HG03159 (cell line): ENCODE measurements around the gene SLC27A1.
"Not testable (repeated sequence)": the region's sequence is repeated elsewhere in the genome, so short reads cannot be mapped to it uniquely, and the experiment has no call there.

ENCODE experiments used
- ATAC-seq: cut with Tn5 transposase; IDR thresholded peaks from one replicate; pipeline ENCODE4 v1.9.1; 2021; ENCODE audit warnings: mild to moderate bottlenecking, moderate library complexity; ENCODE audit not compliant: unreplicated experiment

The SLC27A1 gene

DNA sequence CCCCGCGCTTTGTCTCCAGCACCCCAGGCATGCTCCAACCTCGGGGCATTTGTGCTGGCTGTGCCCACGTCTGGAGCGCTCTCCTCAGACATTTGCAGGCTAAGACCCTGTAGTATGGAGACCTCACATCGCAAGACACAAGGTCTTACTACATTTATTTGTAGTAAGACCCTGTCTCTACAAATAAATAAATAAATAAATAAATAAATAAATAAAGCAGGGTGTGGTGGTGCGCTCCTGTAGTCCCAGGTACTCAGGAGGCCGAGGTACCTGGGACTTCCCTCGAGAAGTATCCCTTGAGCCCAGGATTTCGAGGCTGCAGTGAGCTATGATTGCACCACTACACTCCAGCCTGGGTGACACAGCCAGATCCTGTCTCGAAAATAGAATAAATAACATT, 14.2 kb upstream of the SLC27A1 start:
- no peak for ATAC-seq

DNA sequence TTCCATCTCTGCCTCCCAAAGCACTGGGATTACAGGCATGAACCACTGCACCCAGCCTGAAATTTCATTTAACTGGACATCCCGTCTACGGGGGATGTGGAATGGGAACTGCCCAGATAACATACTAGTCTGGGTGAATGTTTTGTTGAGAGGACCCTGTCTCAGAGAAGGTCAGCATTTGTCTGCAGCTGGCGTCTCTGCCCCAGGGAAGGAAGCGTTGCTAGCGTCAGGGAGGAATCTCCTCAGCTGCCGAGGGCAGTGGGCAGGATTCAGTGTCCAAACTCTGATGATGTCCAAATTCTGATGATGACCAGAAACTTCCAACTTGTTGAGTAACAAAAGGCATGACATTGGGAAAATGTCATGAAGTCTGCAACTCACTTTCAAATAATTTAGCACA, 12.7 kb upstream of the SLC27A1 start:
- ATAC-seq, result no peak

DNA sequence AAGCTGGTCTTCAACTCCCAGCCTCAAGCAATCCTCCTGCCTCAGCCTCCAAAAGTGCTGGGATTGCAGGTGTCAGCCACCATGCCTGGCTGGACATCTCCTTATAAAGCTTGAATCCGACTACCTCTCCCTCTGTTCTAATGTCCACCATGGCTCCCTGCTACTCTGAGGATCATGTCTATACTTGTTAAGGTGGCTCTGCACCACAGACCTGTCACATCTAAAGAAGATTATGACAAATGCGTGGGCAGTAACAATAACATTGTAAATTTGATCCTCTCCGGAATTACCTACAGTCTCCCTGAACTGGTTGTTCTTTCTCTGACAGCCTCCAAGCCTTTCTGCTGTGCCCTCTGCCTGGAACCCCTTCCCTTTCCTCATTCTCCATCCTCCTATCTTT, 11.4 kb upstream of the SLC27A1 start:
- no peak for ATAC-seq

DNA sequence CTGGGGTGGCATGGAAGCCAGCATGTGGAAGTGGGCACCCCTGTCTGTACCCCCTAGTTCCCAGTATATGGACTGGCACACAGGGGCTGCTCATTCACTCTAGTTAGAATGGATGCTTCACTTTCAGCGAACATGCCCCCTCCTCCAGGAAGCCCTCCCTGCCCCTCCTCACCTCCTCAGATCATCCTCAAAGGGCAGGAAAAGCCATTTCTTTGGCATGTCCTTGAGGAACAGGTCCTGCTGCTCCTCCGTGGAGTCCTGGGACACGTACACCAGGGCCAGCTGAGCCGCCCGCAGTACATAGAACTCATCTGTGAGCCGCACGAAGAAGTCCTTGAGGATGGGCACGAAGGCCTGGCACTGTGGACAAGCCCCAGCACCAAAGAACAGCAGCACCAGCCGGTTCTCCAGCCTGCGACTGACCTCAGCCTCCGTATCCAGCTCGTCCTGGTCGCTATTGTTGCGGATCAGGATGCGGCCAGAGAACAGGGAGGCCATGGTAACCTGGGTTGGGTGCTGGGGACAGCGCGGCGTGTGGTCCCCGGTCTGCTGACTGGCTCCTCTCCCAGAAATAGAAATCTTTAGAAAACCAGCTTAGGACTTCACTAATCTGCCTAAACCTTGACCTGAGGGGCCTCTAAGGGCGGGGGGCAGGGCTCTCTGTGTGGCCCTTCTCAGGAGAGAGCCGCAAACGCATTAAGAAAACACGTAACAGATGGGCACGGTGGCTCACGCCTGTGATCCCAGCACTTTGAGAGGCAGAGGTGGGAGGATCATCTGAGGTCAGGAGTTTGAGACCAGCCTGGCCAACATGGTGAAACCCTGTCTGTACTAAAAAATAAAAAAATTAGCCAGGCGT, 9.7 kb upstream of the SLC27A1 start, which contains the start of gene NXNL1:
Gene NXNL1, minus strand, starts transcription at position 555 of the 859 bp plus-strand sequence. Its CDS starts 57 bp downstream, at position 498.
- ATAC-seq, result no peak

DNA sequence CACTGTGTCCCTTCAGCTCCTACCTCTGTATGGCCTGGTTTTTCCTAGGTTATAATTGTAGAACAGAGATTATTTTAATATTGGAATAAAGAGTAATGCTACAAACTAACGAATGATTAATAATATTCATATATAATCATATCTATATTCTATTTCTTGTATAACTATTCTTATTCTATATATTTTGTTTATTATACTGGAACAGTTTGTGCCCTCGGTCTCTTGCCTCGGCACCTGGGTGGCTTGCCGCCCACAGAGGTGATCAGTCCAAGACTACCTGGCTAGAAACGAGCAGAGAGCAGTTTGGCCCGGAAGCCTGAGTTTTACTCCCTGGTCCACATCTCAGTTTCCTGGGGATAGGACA, 3.9 kb upstream of the SLC27A1 start:
- ATAC-seq, result no peak

DNA sequence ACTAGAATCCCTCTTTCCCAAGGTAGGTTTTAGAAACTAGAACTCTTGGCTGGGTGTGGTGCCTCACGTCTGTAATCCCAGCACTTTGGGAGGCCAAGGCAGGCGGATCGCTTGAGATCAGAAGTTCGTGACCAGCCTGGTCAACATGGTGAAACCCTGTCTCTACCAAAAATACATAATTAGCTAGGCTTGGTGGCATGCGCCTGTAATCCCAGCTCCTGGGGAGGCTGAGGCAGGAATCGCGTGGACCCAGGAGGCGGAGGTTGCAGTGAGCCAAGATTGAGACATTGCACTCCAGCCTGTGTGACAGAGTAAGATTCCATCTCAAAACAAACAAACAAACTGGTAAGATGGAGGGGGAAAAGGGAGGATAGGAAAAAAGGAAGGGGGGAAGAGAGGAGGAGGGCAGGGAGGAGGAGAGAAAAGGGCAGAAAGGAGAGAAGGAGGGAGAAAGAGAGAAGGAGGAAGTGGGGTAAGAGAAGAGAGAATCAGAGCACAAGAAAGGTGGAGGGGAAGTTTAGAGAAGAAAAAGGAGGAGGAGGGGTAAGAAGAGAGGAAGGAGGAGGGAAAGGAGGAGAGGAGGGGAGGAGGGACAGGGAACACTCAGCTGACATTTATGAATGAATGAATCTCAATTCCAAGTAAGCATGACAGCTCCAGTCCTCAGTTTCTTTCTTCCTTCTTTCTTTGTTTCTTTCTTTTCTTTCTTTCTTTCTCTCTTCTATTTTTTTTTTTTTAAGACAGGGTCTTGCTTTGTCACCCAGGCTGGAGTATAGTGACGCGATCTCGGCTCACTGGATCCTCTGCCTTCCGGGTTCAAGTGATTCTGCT, 2.6 kb upstream of the SLC27A1 start:
- no peak for ATAC-seq

DNA sequence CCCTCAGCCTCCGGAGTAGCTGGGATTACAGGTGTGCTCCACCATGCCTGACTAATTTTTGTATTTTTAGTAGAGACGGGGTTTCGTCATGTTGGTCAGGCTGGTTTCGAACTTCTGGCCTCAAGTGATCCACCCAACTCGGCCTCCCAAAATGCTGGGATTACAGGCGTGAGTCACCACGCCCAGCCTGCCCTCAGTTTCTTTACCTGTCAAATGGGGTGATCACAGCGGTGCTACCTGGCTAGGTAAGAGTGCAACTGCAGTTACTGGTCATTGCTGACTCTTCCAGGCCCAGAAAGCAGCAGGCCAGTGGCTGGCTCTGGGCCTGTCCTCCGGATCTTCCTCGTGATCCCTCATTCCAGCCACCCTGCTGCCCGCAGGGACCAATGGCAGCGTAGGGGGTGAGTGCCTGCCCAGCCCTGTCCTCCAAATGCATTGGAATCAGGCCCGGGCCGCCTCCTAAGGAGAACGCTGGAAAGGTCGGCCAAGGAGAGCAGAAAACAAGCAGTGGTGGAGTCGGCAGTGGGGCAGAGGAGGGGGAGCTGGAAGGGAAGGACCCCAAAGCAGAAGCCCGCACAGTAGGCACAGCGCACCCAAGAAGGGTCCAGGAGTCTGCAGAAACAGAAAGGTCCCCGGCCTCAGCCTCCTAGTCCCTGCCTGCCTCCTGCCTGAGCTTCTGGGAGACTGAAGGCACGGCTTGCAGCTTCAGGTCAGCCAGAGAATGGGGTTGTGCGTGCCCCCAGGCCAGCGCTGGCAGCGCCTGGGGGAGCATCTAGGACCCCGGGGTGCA, 1.8 kb upstream of the SLC27A1 start:
- no peak for ATAC-seq

DNA sequence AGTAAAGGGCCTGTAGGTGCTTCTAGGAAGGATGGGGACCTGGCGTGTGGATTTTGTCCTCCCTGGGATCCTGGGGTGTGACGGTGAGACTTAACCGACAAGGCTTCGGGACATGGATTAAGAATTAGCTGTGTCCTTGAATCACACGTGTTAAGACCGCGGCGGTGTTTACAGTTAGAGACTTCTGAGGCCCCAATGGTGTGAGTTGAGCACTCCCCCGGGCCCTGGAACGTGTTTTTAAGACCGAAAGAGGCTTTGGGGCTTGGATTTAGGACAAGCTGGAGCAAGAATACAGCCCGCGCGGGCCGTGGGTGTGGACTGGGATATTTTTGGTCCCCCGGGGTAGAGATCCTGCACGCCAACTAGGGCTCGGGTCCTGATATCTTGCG, 1.2 kb upstream of the SLC27A1 start:
- no peak for ATAC-seq

DNA sequence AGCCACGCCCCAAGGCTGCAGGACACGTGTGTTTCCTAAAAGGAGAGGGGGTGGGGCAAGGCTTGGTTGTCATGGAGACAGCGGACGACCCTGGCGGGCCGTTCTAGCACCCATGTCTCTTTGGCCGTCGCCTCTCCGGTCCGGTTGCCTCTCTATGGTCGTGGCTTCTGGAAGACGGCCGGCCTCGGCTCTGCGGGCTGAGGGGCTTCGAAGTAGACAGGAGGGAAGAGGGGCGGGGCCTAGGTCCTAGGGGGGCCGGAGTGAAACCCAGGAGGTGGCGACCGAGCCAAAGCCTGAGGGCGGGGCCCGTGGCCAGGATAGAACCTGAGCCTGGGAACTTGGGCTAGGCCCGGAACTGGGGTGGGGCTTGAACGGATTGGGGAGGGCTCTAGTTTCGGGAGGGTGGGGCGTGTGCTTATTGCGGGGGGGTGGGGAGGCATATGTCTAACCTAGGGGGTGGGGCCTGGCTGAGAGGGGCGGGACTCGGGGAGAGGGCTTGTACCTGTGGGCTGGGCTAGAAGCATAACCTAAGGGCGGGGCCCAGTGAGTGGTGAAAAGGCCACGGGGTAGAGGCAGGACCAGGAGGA, 750 bp upstream of the SLC27A1 start:
- ATAC-seq, result peak; percentile 69

DNA sequence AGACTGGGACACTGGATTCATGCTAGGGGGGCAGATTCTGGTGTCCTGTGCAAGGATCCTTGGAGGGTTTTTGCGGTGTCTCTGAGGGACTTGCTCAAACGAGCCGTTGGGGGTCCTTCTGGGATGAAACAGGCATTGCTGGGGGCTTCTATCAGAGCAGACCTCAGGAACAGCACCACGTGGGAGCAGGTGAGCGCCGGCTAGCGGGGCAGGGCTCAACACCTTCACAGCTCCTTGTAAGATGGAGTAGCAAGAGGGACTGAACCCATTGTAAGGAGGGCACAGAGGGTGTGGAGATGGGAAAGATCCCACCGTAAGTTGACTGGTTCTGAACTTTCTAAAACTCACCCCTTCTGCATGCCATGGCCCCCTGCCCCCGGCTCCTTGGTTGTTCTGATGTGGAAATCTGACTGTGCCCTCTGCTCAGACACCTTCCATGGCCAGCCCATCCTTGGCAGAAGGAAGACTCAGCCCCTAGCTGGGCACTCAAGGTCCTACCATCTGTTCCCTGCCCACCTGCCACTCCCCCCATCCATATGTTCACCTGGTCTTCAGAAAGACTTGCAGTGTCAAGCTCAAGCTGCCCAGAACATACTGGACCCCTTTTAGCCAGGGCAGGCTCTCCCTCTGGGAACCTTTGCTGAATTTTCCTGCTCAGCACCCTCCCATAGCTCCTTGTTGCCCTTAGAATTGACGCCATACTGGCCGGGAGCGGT, 1.2 kb downstream of the SLC27A1 start:
- ATAC-seq, result no peak

DNA sequence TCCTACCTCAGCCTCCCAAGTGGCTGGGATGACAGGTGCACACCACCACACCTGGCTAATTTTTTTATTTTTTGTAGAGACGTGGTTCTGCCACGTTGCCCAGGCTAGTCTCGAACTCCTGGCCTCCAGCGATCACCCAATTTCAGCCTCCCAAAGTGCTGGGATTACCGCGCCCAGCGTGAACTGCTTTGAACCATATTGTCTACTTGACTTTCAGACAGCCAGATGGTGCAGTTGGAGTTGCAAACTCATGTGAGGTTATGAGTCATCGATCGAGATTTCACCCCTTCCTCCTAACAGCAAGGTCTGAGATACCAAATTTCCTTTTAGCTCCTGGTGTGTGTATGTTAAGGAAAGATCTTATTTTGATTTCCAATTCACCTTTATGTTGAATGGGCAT, 2.7 kb downstream of the SLC27A1 start:
- no peak for ATAC-seq

DNA sequence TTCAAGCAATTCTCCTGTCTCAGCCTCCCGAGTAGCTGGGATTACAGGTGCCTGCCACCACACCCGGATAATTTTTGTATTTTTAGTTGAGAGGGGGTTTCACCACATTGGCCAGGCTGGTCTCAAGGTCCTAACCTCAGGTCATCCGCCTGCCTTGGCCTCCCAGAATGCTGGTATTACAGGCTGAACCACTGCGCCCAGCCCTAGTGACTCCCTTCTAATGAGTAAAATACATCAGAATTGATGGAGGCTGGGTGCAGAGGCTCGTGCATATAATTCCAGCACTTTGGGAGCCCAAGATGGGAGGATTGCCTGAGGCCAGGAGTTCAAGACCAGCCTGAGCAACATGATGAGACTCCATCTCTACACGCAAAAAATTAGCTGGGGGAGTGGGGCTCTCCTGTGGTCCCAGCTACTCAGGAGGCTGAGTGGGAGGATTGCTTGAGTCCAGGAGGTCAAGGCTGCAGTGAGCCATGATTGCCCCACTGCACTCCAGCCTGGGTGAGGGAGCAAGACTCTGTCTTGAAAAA, 4.8 kb downstream of the SLC27A1 start:
- ATAC-seq, result not testable (repeated sequence)

DNA sequence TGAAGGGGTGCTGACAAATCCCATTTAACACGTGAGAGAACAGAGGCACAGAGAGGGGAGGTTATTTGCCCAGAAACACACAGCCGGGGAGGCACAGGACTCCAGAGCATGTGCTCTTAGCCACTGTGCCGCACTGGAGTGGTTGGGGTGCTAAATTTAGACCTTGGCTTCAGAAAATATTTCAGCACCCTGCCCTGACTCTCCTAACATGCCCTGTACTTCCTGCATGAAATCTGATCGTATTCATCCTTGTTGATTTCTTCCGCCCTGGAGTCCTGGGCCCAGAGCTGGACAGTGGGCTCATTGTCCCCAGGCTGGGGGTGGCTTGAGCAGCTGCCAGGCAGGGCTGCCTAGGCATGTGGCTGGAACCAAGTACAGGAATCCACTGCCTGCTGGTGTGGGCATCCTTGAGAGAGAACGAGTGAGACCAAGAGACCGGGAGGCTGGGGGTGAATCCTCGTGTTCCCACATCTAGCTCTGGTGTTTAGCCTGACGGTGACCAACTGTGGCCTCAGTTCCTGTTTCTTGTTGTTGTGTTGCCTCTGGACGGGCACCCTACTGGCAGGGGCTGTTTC, 5.3 kb downstream of the SLC27A1 start:
- ATAC-seq, result no peak

DNA sequence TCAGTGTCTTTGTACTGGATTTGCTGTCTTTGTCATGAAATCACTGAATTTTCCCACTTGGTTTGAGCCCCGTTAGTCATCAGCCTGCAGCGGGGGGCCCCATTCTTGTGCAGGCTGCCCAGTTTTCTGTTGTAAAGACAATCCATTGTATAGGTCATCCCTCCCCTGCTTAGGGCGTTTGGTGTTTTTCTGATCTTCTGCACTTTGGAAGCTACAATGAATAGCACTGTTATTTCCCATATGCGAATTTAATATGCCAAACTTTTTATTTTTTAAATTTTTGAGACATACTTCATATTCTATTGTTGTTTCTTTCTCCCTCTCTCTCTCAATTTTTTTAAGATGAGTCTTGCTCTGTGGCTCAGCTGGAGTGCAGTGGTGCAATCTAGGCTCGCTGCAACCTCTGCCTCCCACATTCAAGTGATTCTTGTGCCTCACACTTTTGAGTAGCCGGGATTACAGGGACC, 9.0 kb downstream of the SLC27A1 start:
- ATAC-seq, result no peak

DNA sequence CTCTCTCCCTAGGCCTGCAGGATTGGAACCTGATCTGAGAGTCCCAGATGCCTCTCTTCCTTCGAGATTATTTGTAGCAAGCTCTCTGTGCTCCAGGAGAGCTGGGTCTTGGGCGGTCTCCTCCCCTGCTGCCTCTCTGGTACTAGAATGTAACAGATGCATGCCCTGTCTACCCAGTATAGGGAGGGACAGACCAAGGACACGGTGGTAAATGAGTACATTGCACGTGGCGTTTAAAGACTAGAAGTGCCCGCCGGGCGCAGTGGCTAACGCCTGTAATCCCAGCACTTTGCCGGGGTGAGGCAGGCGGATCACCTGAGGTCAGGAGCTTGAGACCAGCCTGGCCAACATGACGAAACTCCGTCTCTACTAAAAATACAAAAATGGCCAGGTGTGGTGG, 11.7 kb downstream of the SLC27A1 start:
- no peak for ATAC-seq

DNA sequence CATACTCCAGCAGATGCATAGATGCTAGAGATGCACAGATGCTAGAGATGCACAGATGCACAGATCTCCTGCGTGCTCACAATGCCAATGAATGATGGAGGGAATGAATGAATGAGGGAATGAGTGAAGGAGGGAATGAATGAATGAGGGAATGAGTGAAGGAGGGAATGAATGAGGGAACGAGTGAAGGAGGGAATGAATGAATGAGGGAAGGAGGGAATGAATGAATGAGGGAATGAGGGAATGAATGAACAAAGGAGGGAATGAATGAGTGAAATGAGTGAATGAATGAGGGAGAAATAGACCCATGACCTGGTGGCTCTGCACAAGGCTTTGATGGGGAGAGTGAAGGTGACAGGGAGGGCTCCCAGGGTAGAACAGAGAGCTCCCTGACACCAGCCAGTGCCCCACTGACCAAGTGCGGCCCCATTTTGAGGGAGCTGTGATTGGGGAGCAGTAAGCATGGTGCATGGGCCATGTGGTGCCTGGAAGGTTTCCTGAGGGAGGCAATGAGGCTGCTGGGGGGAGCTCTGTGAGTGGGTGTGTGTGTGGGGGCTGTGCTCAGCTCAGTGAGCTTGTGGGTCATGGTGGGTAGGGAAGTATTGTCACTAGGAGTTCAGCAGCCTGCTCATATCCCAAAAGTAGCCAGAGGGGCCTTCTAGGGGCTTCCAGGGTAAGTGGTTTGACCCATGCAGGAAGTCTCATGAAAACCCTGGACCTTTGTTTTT, 12.7 kb downstream of the SLC27A1 start:
- no peak for ATAC-seq

DNA sequence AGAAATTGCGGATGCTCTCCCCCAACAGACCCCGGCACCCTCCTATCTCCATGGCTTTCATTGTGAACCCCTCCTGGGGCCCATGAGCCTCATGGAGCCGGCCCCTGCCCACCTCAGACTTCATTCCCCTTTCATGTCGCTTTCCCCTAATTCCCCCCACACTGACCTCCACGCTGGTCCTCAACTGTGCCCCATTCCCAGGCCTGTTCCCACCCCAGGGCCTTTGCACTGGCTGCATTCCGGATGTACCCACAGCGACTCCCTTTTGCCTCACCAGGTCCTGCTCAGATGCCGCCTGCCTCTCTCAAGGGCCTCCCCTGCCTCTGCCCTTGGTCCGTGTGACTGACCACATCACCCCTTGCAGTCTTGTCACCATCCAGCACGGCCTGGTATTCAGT, 13.3 kb downstream of the SLC27A1 start:
- ATAC-seq, result no peak

DNA sequence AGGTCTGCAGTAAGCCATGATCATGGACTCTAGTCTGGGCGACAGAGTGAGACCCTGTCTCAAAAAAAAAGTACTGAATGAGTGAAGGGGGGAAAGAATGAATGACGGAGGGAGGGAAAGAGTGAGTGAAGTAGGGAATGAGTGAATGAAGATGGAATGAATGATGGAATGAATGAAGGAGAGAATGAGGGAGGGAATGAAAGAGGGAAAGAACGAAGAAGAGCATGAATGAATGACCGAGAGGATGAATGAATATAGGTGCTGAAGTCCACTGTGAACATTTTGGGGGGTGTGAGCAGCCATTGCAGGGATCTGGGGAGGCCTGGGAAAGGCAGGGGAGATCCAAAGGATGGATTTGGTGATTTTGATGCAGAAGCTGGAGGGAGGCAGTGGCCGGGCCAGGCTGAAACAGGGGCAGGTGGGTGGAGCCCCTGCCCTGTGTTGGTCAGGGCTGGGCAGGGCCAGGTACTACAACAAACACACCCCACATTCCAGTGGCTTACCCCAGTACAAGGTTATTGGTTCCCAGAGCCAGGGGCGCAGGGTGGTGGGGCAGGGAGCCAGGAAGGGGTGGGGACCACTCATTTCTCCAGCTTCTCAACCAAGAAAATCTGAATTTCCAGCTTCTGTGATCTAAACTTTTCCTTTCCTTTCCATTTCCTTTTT, 14.3 kb downstream of the SLC27A1 start:
- ATAC-seq, result no peak
